ENCODE data around the gene MON1A.
"Not testable (repeated sequence)": the region's sequence is repeated elsewhere in the genome, so short reads cannot be mapped to it uniquely, and the experiment has no call there.

Gene MON1A
- total RNA-seq, result 10.1 reads per million, percentile 32 among the genes with 10 or more reads in this experiment

GRCh38 chr3:49929291-49930167 is at the start of gene MON1A:
Gene MON1A, minus strand, starts transcription at chr3:49929811. Its CDS starts 16,465 bp downstream, at chr3:49913346.
- peak; percentile 86 for DNase-seq

GRCh38 chr3:49976942-49977341 is 47.3 kb upstream of the MON1A start:
- no peak for DNase-seq

- DNase-seq, result no peak
Observed at GRCh38 chr3:49972656-49973055, 43.0 kb upstream of the MON1A start.

- DNase-seq, result no peak
Observed at GRCh38 chr3:49968346-49968745, 38.7 kb upstream of the MON1A start.

GRCh38 chr3:49967291-49967690 is 37.7 kb upstream of the MON1A start:
- no peak for DNase-seq

- DNase-seq, result no peak
Observed at GRCh38 chr3:49966233-49966942, 36.8 kb upstream of the MON1A start.

GRCh38 chr3:49955636-49956035 is 26.0 kb upstream of the MON1A start:
- DNase-seq, result no peak

- DNase-seq, result no peak
Observed at GRCh38 chr3:49952924-49953323, 23.3 kb upstream of the MON1A start.

GRCh38 chr3:49942651-49943050 is 13.0 kb upstream of the MON1A start:
- DNase-seq, result no peak

- DNase-seq, result no peak
Observed at GRCh38 chr3:49940667-49941249, 11.1 kb upstream of the MON1A start.

- peak; percentile 92 for DNase-seq
Observed at GRCh38 chr3:49939858-49940666, 10.5 kb upstream of the MON1A start, which contains the start of gene RBM6. Gene RBM6, plus strand, starts transcription at chr3:49940150. Its CDS starts 22,492 bp downstream, at chr3:49962642.

GRCh38 chr3:49937090-49937489 is 7.5 kb upstream of the MON1A start:
- no peak for DNase-seq

- DNase-seq, result not testable (repeated sequence)
Observed at GRCh38 chr3:49932281-49932680, 2.7 kb upstream of the MON1A start.

- no peak for DNase-seq
Observed at GRCh38 chr3:49930922-49931321, 1.3 kb upstream of the MON1A start.

GRCh38 chr3:49930168-49930690 is 618 bp upstream of the MON1A start:
- no peak for DNase-seq

- no peak for DNase-seq
Observed at GRCh38 chr3:49928481-49929017, 1.1 kb downstream of the MON1A start.

GRCh38 chr3:49927798-49928197 is 1.8 kb downstream of the MON1A start:
- no peak for DNase-seq

- no peak for DNase-seq
Observed at GRCh38 chr3:49926117-49926728, 3.4 kb downstream of the MON1A start.

- DNase-seq, result no peak
Observed at GRCh38 chr3:49925485-49925884, 4.1 kb downstream of the MON1A start.

GRCh38 chr3:49924683-49925082 is 4.9 kb downstream of the MON1A start:
- no peak for DNase-seq

- not testable (repeated sequence) for DNase-seq
Observed at GRCh38 chr3:49917806-49918590, 11.6 kb downstream of the MON1A start.
